ENCODE measurements around the gene SLC5A11. TPM values are rescaled to one million over a fixed set of nuclear protein-coding genes. Genes with fewer than 3 reads are reported as not detected.

The SLC5A11 gene
- 0.64 TPM in 1 of 2 replicates, not detected in the other for total RNA-seq (2022)
- Bru-seq, nascent RNA: percentile 23 among the genes with signal in this experiment
- BruChase-seq, experiment 1, labeled RNA remaining after a 6-hour chase: percentile 38 among the genes with signal in this experiment
- BruChase-seq, experiment 2, labeled RNA remaining after a 2-hour chase: percentile 33 among the genes with signal in this experiment
- long read RNA-seq: 0 reads

- Mint-ChIP-seq H3K27me3 (ENCODE audit: unreplicated experiment) (no peaks in the 10 kb centered on the region), H3K9me3 (ENCODE audit: low read depth, unreplicated experiment) (no peaks in the 10 kb centered on the region), H3K4me1 (ENCODE audit: low read depth, unreplicated experiment) (peaks cover 52% of the 10 kb centered on the region), H3K36me3 (ENCODE audit: insufficient read depth, unreplicated experiment) (peaks cover 6% of the 10 kb centered on the region), H3K4me3 (ENCODE audit: low read depth, unreplicated experiment) (peak within 1 kb of the TSS; percentile 23), H3K27ac (ENCODE audit: unreplicated experiment) (peak within 1 kb of the TSS; percentile 94)
- DNase-seq: no peak
- no TSS peak for BruUV-seq (replicated peaks)
- intact Hi-C loops (cut with micrococcal nuclease; ENCODE audit: unreplicated experiment): loop anchor here (10.0 kb wide), 1 partner anchor 199 kb away; no protein-coding TSS in a partner anchor
- CTCF ChIA-PET: no interaction called here
- no peak for TF ChIP-seq CTCF (IDR thresholded peaks at IDR 0.05; ENCODE audit: unreplicated experiment)
Observed at GRCh38 chr16:24845726-24846547, at the start of gene SLC5A11. Gene SLC5A11 (plus strand): TSS chr16:24845963. CDS start chr16:24858644, 12,681 bp downstream.

- intact Hi-C loops (cut with micrococcal nuclease; ENCODE audit: unreplicated experiment): loop anchor here (1.0 to 5.0 kb wide), 3 partner anchors 218 to 283 kb away; no protein-coding TSS in a partner anchor
- Mint-ChIP-seq H3K4me3 (ENCODE audit: low read depth, unreplicated experiment) (no peak overlapping the region), H3K4me1 (ENCODE audit: low read depth, unreplicated experiment) (no peaks in the 10 kb centered on the region), H3K27ac (ENCODE audit: unreplicated experiment) (no peak overlapping the region), H3K36me3 (ENCODE audit: insufficient read depth, unreplicated experiment) (peaks cover 18% of the 10 kb centered on the region), H3K27me3 (ENCODE audit: unreplicated experiment) (no peaks in the 10 kb centered on the region), H3K9me3 (ENCODE audit: low read depth, unreplicated experiment) (no peaks in the 10 kb centered on the region)
- CTCF ChIA-PET: interaction anchor here (0.6 to 2.3 kb wide), 5 partner anchors 63 to 414 kb away, joined by 3 to 9 read pairs (median 3); no protein-coding TSS in a partner anchor
- TF ChIP-seq CTCF (IDR thresholded peaks at IDR 0.05; ENCODE audit: unreplicated experiment): peak; percentile 39
- no TSS peak for BruUV-seq (replicated peaks)
- peak; percentile 55 for DNase-seq
Observed at GRCh38 chr16:24800586-24800985, 45.2 kb upstream of the SLC5A11 start.

GRCh38 chr16:24801761-24802302 is 43.9 kb upstream of the SLC5A11 start:
- Mint-ChIP-seq H3K9me3 (ENCODE audit: low read depth, unreplicated experiment) (no peaks in the 10 kb centered on the region), H3K27me3 (ENCODE audit: unreplicated experiment) (no peaks in the 10 kb centered on the region), H3K4me1 (ENCODE audit: low read depth, unreplicated experiment) (no peaks in the 10 kb centered on the region), H3K4me3 (ENCODE audit: low read depth, unreplicated experiment) (no peak overlapping the region), H3K36me3 (ENCODE audit: insufficient read depth, unreplicated experiment) (peaks cover 14% of the 10 kb centered on the region), H3K27ac (ENCODE audit: unreplicated experiment) (no peak overlapping the region)
- DNase-seq: no peak
- TF ChIP-seq CTCF (IDR thresholded peaks at IDR 0.05; ENCODE audit: unreplicated experiment): no peak
- BruUV-seq (replicated peaks): no TSS peak
- intact Hi-C loops (cut with micrococcal nuclease; ENCODE audit: unreplicated experiment): loop anchor here (5.0 kb wide), 1 partner anchor 250 kb away; no protein-coding TSS in a partner anchor
- CTCF ChIA-PET: interaction anchor here (2.3 kb wide), 1 partner anchor 222 kb away, joined by 9 read pairs; no protein-coding TSS in a partner anchor

GRCh38 chr16:24805484-24805883 is 40.3 kb upstream of the SLC5A11 start:
- CTCF ChIA-PET: no interaction called here
- intact Hi-C loops (cut with micrococcal nuclease; ENCODE audit: unreplicated experiment): loop anchor here (5.0 kb wide), 1 partner anchor 238 kb away; no protein-coding TSS in a partner anchor

More at GRCh38 chr16:24805484-24805883, 40.3 kb upstream of the SLC5A11 start:
- H3K4me1 Mint-ChIP-seq (ENCODE audit: low read depth, unreplicated experiment): no peaks in the 10 kb centered on the region
- no peak for DNase-seq
- H3K27ac Mint-ChIP-seq (ENCODE audit: unreplicated experiment): no peak overlapping the region
- BruUV-seq (replicated peaks): no TSS peak
- TF ChIP-seq CTCF (IDR thresholded peaks at IDR 0.05; ENCODE audit: unreplicated experiment): no peak
- H3K27me3 Mint-ChIP-seq (ENCODE audit: unreplicated experiment): no peaks in the 10 kb centered on the region
- no peaks in the 10 kb centered on the region for H3K9me3 Mint-ChIP-seq (ENCODE audit: low read depth, unreplicated experiment)
- H3K4me3 Mint-ChIP-seq (ENCODE audit: low read depth, unreplicated experiment): no peak overlapping the region
- H3K36me3 Mint-ChIP-seq (ENCODE audit: insufficient read depth, unreplicated experiment): peaks cover 30% of the 10 kb centered on the region
